Measurements from ENCODE around the gene EPB41L5. TPM values are rescaled to one million over a fixed set of nuclear protein-coding genes. Genes with fewer than 3 reads are reported as not detected.

The EPB41L5 gene
- total RNA-seq, 4 donors from 2014 or later: 11.4 to 42.9 (median 14.5) TPM

DNA sequence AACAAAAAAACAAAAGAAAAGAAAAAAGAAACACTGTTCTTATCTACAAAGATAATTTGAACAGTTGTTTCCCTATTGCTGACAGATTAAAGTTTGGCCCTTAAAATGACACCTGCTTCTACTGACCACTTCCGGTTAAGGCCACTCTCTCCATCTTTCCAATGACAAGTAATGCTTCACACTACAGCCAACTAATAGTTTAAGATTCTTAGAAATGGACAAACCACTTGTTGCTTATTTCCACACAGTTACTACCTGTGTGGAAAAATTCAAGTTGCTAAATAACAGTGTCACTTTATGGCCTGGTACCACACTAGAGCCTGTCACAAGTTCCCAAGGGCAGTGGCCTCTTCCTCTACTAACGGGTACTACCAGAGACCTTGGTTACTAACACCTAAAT, 207.9 kb downstream of the EPB41L5 start:
- 89 to 92% methylated on average over 2 of the region's 2 CpGs for WGBS, 2 donors
- TF ChIP-seq POLR2A (IDR thresholded peaks at IDR 0.05) (no peak), EP300 (IDR thresholded peaks at IDR 0.05) (no peak)
- DNase-seq (ENCODE audit: low spot score in 2 of 2): no peak

DNA sequence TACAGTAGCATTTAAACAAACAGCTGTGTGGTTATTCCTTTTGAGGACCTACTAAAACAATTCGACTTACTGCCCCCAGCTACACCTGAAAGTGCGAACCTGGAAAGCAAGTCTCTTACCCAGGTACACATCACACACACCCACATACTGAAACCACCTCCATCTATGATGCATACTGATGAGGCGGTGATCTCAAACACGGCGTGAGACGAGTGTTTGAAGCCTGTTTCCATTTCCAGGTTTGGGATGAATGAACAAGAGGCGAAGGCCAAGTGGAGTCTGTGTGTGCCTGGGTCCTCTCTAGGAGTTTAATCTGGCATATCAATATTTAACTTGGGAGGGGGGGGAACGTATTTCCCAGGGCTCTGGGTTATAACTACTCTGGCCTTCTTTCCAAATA, 208.7 kb downstream of the EPB41L5 start:
- TF ChIP-seq, protein P1, sequence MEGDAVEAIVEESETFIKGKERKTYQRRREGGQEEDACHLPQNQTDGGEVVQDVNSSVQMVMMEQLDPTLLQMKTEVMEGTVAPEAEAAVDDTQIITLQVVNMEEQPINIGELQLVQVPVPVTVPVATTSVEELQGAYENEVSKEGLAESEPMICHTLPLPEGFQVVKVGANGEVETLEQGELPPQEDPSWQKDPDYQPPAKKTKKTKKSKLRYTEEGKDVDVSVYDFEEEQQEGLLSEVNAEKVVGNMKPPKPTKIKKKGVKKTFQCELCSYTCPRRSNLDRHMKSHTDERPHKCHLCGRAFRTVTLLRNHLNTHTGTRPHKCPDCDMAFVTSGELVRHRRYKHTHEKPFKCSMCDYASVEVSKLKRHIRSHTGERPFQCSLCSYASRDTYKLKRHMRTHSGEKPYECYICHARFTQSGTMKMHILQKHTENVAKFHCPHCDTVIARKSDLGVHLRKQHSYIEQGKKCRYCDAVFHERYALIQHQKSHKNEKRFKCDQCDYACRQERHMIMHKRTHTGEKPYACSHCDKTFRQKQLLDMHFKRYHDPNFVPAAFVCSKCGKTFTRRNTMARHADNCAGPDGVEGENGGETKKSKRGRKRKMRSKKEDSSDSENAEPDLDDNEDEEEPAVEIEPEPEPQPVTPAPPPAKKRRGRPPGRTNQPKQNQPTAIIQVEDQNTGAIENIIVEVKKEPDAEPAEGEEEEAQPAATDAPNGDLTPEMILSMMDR (IDR thresholded peaks at IDR 0.05): no peak
- TF ChIP-seq EP300 (IDR thresholded peaks at IDR 0.05): no peak
- no peak for TF ChIP-seq POLR2A (IDR thresholded peaks at IDR 0.05)
- H3K27ac ChIP-seq: no peak overlapping the region
- DNase-seq (ENCODE audit: low spot score in 2 of 2): no peak
- 97 to 98% methylated on average over 8 of the region's 8 CpGs for WGBS, 2 donors
- H3K9me3 ChIP-seq: peaks cover 0 to 4% (median 0%) of the 10 kb centered on the region in 4 donors
- H3K27me3 ChIP-seq: no peaks in the 10 kb centered on the region
- H3K4me1 ChIP-seq: peaks cover 0 to 25% (median 8%) of the 10 kb centered on the region in 4 donors
- H3K4me3 ChIP-seq: no peak overlapping the region
- H3K36me3 ChIP-seq: peaks cover 0 to 38% (median 0%) of the 10 kb centered on the region in 3 donors

More for the DNA sequence above, 207.9 kb downstream of the EPB41L5 start:
- no peak overlapping the region for H3K27ac ChIP-seq
- H3K9me3 ChIP-seq: peaks cover 0 to 4% (median 0%) of the 10 kb centered on the region in 4 donors
- no peaks in the 10 kb centered on the region for H3K27me3 ChIP-seq
- H3K4me3 ChIP-seq: no peak overlapping the region
- peaks cover 0 to 38% (median 0%) of the 10 kb centered on the region in 3 donors for H3K36me3 ChIP-seq
- H3K4me1 ChIP-seq: peaks cover 0 to 25% (median 8%) of the 10 kb centered on the region in 4 donors

DNA sequence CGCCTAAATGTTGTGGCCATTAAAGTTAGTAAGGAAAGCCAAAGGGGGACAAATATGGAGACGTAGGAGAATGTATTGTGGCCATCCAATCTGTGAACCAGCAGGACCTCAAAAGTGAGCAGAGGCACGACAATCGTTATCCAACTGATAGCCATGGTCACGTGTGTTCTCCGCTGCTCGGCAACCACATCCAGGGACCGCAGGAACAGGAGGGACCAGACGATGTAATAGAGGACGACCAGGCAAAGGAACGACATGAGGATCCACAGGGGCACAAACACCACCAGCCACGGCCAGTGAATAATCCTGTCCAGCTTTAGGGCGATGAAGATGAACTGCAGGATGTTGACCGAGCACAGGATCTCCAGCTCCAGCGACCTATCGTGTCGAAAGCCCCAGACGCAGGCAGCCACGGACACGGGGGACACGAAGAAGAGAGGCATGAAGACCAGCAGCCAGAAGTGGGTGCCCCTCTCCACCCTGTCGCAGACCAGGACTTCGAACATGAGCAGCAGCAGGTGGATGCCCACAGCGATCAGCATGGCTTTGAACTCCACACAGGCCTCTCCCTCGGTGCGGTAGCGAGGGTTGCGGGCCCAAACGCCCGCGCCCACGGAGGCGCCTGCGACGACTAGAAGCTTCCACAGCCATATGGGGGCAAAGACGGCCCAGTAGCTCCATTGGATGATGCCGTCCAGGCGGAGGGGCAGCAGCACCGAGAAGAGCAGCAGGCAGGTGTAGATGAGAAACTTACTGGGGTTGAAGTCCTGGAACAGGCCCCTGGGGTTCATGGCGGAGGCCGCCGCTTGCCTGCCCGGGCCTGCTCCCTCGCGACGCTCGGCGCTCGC, 209.5 kb downstream of the EPB41L5 start:
- Histone ChIP-seq H3K36me3 (peaks cover 0 to 36% (median 0%) of the 10 kb centered on the region in 3 donors), H3K27ac (peak overlapping the region; percentile 78 to 94 (median 93)), H3K27me3 (no peaks in the 10 kb centered on the region), H3K4me1 (peaks cover 0 to 25% (median 8%) of the 10 kb centered on the region in 4 donors), H3K9me3 (peaks cover 0 to 4% (median 0%) of the 10 kb centered on the region in 4 donors), H3K4me3 (peak overlapping the region; percentile 64 to 92 (median 74))
- TF ChIP-seq, protein P1 (IDR thresholded peaks at IDR 0.05): no peak
- TF ChIP-seq EP300 (IDR thresholded peaks at IDR 0.05): no peak
- no peak for TF ChIP-seq POLR2A (IDR thresholded peaks at IDR 0.05)
- no peak for DNase-seq (ENCODE audit: low spot score in 2 of 2)
- WGBS, 2 donors: 81 to 82% methylated on average over 47 to 49 of the region's 49 CpGs

DNA sequence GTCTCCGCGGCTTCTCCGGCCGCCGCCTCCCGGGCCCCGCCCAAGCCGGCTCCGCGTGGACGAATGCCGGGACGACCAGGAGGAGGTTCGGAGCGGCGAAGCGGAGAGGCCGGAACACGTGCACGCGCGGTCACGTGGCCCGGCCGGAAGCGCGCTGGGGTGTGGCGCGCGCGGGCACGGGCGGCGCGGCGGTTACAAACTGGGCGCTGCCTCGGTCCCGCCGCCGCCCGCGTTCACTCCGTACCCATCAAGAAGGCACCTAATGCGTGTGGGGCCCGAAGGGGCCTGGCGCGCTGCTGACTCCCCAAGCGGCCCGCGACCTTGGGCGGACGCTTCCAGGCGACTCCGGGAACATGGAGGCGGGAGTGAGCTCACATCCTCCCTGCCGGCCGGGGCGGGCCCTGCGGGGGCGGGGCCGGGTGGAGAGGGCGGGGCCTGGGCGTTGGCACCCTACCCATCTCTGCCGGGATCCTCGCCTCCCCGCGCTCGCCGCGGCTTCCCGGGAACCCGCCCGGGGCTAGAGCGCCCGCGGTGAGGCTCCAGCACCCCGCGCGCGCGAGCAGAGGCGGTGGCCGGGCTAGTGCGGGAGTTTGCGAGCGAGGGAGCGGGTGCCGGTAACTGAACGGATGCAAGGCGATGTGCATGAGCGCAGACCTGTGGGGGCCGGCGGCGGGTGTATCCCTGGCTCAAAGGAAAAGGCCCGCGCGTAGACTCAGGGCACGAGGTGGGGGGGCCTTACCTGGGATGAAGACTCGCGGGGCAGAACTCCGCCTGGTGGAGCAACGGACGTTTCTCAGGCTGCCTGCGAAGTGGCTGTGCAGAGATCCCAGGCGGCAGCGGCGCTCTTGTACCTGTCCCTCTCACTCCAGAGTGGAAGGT, 210.4 kb downstream of the EPB41L5 start, which contains the start of gene TMEM185B:
TMEM185B (minus strand) TSS at position 367 of the 879 bp plus-strand sequence. CDS start 424 bp downstream, outside the sequence.
- no peaks in the 10 kb centered on the region for H3K27me3 ChIP-seq
- H3K9me3 ChIP-seq: peaks cover 0 to 1% (median 0%) of the 10 kb centered on the region in 4 donors
- peak within 1 kb of the TSS; percentile 78 to 94 (median 93) for H3K27ac ChIP-seq
- DNase-seq (ENCODE audit: low spot score in 2 of 2): peak; percentile 81 to 85
- TF ChIP-seq POLR2A (IDR thresholded peaks at IDR 0.05) (peak; percentile 53 to 54), EP300 (IDR thresholded peaks at IDR 0.05) (peak in 1 of 2 donors; percentile 71)
- TF ChIP-seq, protein P1 (IDR thresholded peaks at IDR 0.05): peak in 2 of 5 experiments; percentile 45 to 63
- 6 to 7% methylated on average over 35 to 41 of the region's 108 CpGs for WGBS, 2 donors
- peaks cover 0 to 25% (median 8%) of the 10 kb centered on the region in 4 donors for H3K4me1 ChIP-seq
- peak within 1 kb of the TSS; percentile 64 to 92 (median 74) for H3K4me3 ChIP-seq
- H3K36me3 ChIP-seq: peaks cover 0 to 28% (median 0%) of the 10 kb centered on the region in 3 donors

DNA sequence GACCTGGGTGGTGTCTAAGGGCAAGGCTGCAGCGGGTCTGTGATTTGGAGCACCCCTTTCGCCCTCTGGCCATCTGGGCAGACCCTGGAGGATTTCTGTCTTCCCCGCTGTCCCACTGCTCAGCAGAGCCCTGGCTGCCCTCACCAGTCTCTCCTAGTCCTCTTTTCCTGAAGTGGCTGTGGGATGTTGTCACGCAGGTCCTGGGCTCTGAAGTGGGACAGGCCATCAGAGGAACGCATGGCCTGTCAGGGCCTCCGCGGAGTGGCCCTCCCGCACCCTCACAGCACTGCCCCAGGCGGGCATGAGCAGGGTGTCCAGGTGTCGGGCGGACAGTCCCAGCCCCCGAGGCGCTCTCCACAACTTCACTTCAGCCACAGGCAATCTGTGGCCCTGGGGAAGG, 211.4 kb downstream of the EPB41L5 start:
- Histone ChIP-seq H3K4me3 (peak overlapping the region in 1 of 4 donors; percentile 64), H3K36me3 (peaks cover 0 to 18% (median 0%) of the 10 kb centered on the region in 3 donors), H3K4me1 (peaks cover 0 to 25% (median 8%) of the 10 kb centered on the region in 4 donors), H3K27me3 (no peaks in the 10 kb centered on the region), H3K9me3 (no peaks in the 10 kb centered on the region), H3K27ac (no peak overlapping the region)
- WGBS, 2 donors: 97 to 100% methylated on average over 5 to 9 of the region's 13 CpGs
- TF ChIP-seq POLR2A (IDR thresholded peaks at IDR 0.05) (no peak), EP300 (IDR thresholded peaks at IDR 0.05) (no peak)
- TF ChIP-seq, protein P1 (IDR thresholded peaks at IDR 0.05): no peak
- no peak for DNase-seq (ENCODE audit: low spot score in 2 of 2)
